Left colon (tissue), 2 donors: ENCODE results near the gene DGKA. TPM values are rescaled to one million over a fixed set of nuclear protein-coding genes. Genes with fewer than 3 reads are reported as not detected.
A peak's percentile ranks its signal among the peaks of the same experiment; 100 is the strongest.
"Not testable (repeated sequence)": the region's sequence is repeated elsewhere in the genome, so short reads cannot be mapped to it uniquely, and the experiment has no call there.

ENCODE experiments used
- ATAC-seq: fragments of 200-7000 bp; cut with Tn5 transposase; one replicate; pipeline ENCODE4 v1.9.1; 2020; ENCODE audit warnings: mild to moderate bottlenecking, moderate library complexity
- DNase-seq, 2 donors: peaks; one replicate each; pipeline ENCODE4 v3.0.0-alpha.2; 2020
- intact Hi-C, 2 donors: fragments of 100-400 bp; cut with DNase I in 1 of 2; cut with micrococcal nuclease in 1 of 2; formaldehyde crosslinking; loops; one replicate each; pipeline versions ENCODE4 v1.11.2 to v1.14.0; 2022; cut with DNase I, micrococcal nuclease
- total RNA-seq, 2 donors: library from RNA; stranded (reverse); fragmentation: NEBNext Ultra II Directional; extraction: Animal tissue kit (Norgen Biotek cat#: 25700); gene quantifications; one replicate each; pipeline ENCODE4 v1.2.1, GENCODE V29; 2021
- donor health status: DM: no; HTN: no; CAD: no.
- donor health status: DM: yes; HTN: yes; CAD: no.

Gene DGKA
- total RNA-seq, 2 donors from 2014 or later, result 108 to 114 TPM

DNA sequence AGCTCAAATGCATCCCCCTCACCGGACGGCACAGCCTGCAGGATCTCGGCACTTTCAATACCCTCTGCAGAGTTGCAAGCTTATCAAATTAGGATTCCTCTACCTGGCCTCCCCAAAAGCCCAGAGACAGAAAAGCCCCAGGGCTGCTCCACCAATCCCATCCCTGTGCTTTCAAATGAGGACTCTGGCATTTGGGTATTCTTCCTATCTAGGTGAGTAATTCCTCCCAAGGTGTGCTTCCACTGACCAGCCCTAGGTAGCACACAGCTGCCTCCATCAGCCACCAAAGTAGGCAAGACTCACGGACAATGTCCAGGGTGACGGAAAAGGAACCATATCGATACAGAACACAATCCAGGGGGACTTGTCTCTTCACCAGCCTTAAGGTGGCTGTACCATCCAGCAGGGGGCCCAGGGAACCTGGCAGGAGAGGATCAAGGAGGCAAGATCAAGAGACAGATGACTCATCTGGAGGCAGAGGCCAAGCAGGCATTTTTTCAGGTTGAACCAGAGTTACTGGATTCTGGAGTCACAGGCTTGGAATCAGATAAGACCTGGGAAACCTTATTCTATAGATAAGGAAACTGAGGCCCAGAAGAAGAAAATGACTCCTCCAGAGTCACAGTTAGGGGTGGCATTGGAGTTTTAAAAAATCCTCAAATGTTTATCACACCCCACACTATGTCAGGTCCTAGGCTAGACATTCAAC, 25.0 kb downstream of the DGKA start:
- ATAC-seq (peak; percentile 54), DNase-seq (no peak)
- intact Hi-C loops, result no loop called here

DNA sequence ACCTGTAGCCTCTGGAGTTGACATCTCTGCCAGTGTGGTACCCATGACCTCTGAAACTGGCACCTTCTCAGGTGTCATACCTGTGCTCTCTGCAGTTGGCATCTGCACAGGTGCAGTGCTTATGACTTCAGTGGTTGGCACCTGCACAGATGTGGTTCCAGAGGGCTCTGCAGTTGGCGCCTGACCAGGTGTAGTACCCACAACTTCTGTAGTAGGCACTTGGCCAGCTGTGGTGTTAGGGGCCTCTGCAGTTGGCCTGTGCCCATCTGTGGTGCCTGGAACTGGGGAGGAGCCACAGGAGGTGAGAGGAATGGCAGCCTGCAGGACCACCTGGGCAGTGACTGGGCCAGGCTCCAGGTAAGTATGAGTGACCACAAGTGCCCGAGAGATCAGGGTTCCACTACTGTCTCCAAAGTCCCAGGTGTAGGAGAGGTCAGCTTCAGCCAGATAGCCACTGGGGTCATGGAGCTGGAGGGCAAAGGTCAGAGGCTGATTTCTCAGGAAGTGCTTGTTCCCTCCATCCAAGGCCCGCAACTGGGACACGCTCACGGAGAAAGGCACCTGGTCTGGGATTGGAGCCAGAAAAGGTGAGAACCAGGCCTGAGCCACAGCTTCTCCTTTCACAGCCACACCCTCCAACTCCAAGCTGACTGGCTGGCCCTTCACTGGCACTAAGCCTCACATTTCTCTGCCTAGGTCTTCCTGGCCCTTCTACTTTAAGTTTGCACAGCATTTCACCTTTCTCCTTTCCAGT, 26.3 kb downstream of the DGKA start:
- DNase-seq (peak; percentile 51 to 62), ATAC-seq (peak; percentile 88)
- intact Hi-C loops, result no loop called here

DNA sequence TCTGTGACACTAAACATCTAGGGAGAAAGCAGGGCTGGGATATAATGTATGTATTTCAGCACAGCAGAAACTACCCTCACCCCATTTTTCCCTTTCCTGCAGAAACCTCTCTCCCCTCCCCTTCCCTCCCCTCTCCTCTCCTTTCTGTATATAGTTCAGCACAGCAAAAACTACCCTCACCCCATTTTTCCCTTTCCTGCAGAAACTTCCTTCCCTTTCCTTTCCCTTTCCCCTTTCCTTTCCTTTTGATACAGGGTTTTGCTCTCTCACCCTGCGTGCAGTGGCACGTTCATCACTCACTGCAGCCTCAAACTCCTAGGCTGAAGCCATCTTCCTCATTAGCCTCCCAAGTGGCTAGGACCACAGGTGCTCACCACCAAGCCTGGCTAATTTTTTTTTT, 32.8 kb downstream of the DGKA start:
- intact Hi-C loops, result no loop called here
- DNase-seq (no peak), ATAC-seq (no peak)

DNA sequence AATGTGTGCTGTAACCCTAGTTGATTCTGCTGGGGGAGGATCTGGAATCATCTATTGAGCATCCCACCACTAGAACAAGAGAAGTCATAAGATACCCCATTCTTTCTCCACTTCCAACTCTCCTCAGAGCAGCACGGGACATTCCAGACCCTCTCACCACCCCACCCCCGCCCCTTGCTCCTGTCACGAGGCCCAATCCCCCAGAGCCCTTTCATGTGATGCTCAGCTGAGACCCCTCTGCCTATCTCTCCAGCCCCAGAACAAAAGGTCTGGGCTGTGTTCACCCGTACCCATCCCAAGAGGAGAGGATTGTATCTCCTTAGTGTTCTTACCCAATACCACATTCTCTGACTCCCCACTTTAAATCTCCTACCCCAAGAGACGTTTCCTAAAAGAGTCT, 34.3 kb downstream of the DGKA start:
- DNase-seq (no peak), ATAC-seq (no peak)

DNA sequence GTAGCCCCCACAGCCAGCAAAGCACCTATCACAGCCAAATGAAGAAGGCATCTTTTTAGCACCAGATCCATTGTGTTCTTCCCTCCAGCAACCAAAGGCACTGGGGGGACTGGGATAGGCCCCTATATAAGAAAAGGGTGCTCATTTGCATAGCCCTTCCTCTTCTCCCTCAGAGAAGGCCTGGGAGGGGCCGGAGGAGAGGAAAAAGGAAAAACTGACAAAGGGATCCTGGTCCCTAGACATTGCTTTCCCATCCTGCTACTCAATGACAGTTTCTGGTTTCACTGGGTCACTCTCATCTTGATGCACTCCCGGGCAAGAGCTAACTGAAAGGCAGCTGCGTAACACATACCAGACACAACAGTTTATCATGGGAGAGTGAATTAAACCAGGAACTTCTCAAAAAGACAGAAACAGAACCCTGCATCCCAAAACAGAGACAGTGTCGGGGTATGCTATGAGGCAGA, 35.0 kb downstream of the DGKA start, which contains the start of gene PMEL:
Gene PMEL (minus strand): TSS at position 102 of the 467 bp plus-strand sequence. CDS start 31 bp downstream, at position 71.
- ATAC-seq (peak; percentile 23), DNase-seq (no peak)
- intact Hi-C loops, result no loop called here

More for the DNA sequence above, 34.3 kb downstream of the DGKA start:
- intact Hi-C loops, result no loop called here

DNA sequence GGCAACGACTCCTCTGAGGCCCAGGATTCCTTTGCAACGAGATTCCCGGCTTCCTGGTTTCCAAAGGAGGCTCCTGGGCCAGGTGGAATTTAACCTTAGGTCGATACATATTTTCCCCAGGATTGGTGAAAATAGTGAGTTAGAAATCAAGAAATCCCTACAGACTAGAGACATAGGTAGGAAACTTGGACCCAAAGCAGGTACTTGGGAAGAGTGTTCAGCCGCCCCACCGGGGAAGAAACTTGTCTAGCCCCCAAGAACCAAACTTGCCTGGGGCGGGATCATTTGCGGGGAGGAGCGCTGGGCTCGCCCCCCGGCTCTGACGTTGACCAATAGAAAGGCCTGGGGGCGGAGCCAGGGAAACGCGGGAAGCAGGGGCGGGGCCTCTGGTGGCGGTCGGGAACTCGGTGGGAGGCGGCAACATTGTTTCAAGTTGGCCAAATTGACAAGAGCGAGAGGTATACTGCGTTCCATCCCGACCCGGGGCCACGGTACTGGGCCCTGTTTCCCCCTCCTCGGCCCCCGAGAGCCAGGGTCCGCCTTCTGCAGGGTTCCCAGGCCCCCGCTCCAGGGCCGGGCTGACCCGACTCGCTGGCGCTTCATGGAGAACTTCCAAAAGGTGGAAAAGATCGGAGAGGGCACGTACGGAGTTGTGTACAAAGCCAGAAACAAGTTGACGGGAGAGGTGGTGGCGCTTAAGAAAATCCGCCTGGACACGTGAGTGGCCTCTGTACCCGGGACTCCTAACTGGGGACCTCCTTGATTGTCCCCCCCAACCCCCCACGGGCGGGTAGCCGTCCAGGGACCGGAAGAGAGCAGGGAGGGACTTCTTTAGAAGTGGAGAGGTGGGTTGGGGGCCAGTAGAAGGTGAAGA, 35.7 kb downstream of the DGKA start, which contains the start of gene CDK2:
Gene CDK2 (plus strand): TSS at position 423 of the 874 bp plus-strand sequence. CDS start 179 bp downstream, at position 602.
- intact Hi-C loops, result no loop called here
- ATAC-seq (peak; percentile 98), DNase-seq (peak; percentile 94 to 98)

DNA sequence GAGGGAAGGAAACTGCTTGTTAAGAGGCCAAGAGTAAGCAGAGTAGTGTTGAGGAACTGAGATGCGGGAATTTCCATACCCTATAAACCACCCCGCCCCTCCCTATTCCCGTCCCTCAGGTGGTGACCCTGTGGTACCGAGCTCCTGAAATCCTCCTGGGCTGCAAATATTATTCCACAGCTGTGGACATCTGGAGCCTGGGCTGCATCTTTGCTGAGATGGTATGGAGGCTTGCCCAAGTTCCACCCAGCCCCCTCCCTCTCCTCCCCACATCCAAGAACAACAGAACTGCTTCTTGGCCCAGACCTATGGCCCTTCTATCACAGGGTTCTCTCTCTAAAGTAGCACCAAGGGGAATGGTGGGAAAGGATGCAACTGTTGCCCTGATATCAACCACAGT, 38.4 kb downstream of the DGKA start:
- intact Hi-C loops, result no loop called here
- DNase-seq (no peak), ATAC-seq (no peak)

DNA sequence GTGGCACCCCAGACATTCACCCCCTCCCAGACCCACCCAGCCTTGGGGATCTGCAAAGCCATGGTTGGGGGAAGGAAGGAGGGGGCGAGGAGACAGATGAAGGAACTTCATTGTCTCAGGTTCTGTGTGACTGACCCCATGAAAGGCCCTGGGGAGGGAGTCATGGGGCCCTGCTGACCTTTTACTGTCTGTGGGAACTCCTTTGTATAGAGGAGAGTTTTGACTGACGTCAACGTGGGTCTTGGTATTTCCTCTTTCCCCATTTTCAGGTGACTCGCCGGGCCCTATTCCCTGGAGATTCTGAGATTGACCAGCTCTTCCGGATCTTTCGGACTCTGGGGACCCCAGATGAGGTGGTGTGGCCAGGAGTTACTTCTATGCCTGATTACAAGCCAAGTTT, 39.8 kb downstream of the DGKA start:
- no peak for ATAC-seq

DNA sequence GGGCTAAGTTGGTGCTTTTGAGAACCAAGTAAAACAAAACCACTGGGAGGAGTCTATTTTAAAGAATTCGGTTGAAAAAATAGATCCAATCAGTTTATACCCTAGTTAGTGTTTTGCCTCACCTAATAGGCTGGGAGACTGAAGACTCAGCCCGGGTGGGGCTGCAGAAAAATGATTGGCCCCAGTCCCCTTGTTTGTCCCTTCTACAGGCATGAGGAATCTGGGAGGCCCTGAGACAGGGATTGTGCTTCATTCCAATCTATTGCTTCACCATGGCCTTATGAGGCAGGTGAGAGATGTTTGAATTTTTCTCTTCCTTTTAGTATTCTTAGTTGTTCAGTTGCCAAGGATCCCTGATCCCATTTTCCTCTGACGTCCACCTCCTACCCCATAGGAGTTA, 41.1 kb downstream of the DGKA start:
- DNase-seq (no peak), ATAC-seq (no peak)
- intact Hi-C loops, result loop anchor here in 1 of 2 donors (5.0 kb wide), 1 partner anchor 40 kb away; the partner anchor contains the start of gene DGKA

More for the DNA sequence above, 39.8 kb downstream of the DGKA start:
- intact Hi-C loops, result loop anchor here in 1 of 2 donors (5.0 kb wide), 1 partner anchor 38 kb away; the partner anchor contains the start of gene DGKA
- DNase-seq, result no peak

DNA sequence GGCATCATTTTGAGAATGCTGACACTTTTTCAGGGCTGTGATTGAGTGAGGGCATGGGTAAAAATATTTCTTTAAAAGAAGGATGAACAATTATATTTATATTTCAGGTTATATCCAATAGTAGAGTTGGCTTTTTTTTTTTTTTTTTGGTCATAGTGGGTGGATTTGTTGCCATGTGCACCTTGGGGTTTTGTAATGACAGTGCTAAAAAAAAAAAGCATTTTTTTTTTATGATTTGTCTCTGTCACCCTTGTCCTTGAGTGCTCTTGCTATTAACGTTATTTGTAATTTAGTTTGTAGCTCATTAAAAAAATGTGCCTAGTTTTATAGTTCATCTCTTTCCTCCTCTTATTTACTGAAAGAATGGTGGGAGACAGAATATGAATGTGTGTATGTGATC, 41.5 kb downstream of the DGKA start:
- ATAC-seq (no peak), DNase-seq (no peak)
- intact Hi-C loops, result loop anchor here in 1 of 2 donors (5.0 kb wide), 1 partner anchor 40 kb away; the partner anchor contains the start of gene DGKA

DNA sequence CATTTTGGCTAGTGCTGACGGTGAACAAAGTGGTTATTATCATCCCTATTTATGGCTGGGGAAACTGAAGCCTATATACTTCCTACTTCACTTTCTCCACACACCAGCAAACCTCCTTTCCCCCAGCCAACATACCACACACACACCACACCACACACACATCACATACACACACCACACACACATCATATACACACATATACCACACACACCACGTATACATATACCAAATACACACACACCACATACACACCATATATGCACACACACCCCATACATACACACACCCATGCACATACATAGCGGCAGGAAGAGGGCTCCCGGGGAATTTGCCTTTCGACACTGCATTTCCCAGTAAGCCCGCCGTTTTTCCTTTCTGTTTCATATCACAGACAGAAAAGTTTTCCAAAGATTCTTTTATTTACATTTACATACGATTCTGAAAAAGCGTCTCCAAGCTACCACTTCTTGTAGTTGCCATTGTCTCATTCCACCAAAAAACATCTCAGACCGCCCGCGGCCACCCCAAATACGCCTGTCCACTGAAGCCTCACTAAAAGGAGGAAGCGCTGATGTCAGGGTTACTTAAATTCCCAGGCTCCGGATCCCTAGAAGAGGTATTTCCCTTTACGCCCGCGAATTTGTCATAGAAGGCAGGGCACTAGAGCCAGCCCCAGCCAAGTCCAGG, 42.1 kb downstream of the DGKA start:
- intact Hi-C loops, result loop anchor here in 1 of 2 donors (5.0 kb wide), 1 partner anchor 41 kb away; the partner anchor contains the start of gene DGKA
- DNase-seq (peak in 1 of 2 donors; percentile 35), ATAC-seq (peak; percentile 25)

DNA sequence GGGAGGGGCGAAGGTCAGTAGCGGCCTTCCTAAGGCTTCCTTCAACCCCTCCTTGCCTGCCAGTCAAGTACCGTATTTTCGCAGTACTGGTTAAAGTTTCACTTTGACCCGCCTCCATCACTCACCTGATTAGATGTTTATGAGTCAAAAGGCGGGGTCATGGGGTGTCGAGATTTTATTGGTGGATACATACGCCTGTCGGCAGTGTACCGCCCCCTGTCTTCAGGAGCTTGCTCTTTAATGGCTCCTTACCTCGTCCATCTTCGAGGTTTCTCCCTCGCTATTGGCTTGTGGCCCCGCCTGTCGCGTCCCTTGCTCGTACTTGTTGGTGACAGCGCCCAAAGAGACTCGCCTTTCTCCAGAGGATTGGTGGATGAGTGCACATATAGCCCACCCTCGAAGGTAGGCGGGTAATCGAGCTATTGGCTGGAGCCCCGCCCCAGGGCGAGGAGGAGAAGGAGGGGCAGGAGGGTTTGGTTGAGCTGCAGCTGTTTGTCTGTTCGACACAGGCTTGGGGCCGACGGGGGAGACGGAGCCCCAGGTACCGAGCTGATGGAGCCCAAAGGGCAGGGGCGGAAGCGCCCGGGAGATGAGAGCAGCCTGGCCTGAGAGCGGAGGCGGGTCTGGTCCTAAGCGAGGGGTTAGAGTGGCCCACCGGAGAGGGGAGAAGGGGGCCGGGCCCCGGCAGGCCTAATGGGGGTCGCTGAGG, 42.8 kb downstream of the DGKA start, which contains the start of gene RAB5B:
Gene RAB5B (plus strand): TSS at position 480 of the 709 bp plus-strand sequence. CDS start 12,883 bp downstream, outside the sequence.
- ATAC-seq (peak; percentile 84), DNase-seq (peak; percentile 97 to 100)
- intact Hi-C loops, result loop anchor here in 1 of 2 donors (5.0 kb wide), 1 partner anchor 41 kb away; the partner anchor contains the start of gene DGKA

DNA sequence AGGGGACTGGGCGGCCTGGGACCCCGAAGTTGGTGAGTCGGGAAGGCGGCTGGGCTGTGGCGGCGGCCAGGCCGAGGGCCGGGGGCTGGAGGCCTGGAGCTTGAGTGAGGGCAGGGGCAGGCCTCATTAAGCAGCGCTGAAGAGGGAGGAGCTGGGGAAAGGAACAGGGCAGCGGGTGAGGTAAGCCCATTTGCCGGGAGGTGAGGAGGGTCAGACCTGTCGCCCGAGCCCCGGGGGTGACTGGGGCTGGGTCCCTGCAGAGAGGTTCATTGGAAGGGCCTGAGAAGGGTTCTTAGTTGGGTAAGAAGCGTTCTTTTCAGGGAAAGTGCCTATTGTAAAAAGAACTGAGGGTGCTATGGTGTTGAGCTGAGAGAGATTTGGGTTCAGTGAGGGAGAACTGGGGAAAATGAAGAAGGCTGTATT, 43.4 kb downstream of the DGKA start:
- intact Hi-C loops, result loop anchor here in 1 of 2 donors (5.0 kb wide), 1 partner anchor 42 kb away; the partner anchor contains the start of gene DGKA
- ATAC-seq, result peak; percentile 57
- peak; percentile 66 for DNase-seq

DNA sequence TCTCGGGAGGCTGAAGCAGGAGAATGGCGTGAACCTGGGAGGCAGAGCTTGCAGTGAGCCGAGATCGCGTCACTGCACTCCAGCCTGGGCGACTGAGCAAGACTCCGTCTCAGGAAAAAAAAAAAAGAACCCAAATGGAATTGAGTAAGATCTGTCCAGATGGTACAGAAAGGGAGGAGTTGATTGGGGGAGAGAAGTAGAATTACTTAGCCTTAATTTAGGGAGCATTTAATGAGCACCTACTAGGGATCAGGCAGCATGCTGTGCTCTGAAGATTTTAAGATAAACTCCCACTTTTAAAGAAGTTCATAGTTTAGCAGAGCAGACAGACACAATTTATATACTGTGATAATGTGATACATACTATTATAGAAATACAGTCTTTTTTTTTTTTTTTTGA, 47.4 kb downstream of the DGKA start:
- no peak for DNase-seq
- ATAC-seq, result no peak
- intact Hi-C loops, result no loop called here

DNA sequence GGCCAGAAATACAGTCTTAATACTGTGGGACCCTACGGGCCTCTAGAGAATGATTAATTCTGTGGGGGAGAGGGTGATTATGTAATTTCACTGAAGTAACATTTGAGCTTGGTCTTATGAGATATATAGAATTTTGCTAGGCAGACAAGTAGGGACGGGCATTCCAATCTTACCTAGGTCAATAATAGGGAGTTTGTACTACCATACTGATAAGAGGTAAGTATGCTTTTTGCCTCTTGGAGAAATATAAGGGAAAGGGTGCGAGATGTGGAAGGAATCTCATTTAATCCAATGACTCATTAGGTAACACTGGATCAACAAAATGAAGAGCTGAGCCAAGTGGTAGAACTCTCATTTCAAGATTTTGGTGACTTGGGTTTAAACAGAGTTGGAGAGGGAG, 48.1 kb downstream of the DGKA start:
- DNase-seq, result no peak
- no peak for ATAC-seq
- intact Hi-C loops, result no loop called here

DNA sequence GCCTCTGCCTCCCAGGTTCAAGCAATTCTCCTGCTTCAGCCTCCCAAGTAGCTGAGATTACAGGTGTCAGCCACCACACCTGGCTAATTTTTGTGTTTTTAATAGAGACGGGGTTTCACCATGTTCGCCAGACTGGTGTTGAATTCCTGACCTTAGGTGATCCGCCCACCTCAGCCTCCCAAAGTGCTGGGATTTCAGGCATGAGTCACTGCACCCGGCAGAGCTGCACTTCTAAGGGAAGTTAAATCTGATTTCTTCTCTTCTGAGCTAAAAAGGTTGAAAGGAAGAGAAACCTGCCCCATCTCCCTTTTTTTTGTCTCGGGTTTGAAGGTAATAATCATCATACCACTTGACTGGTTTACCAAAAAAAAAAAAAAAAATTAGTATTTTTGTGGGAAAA, 50.9 kb downstream of the DGKA start:
- intact Hi-C loops, DNase-seq, ATAC-seq: not testable (repeated sequence)

DNA sequence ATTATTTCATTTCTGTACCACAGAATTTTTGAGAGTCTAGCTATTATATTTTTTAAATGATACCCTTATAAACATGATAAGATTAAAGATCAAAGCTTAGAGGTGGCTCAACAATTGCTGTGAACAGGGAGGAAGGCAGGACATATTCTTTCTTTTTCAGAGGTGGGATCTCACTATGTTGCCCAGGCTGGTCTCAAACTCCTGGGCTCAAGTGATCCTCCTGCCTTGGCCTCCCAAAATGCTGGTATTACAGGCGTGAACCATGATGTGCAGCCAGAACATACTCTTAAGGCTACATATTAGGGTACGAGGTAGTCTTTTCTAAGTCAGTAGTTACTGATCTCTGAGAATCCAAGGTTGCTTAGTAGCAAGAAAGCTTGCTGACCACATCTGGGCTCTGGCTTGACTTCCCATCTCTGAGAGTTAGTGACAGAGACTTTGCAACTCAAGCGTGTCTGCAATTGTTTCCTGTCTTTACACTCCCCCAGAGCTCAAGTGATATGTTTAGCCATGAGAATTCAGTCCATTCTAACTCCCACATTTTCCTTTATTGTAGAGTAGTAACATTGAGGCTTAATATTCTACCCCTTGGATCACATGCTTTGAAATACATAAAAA, 51.5 kb downstream of the DGKA start:
- ATAC-seq (no peak), DNase-seq (no peak)
- intact Hi-C loops, result no loop called here
